Inflammatory macrophage treated with lipopolysaccharide for 4 hours (primary cell): ENCODE results near the gene SHKBP1.
"Not testable (repeated sequence)": the region's sequence is repeated elsewhere in the genome, so short reads cannot be mapped to it uniquely, and the experiment has no call there.

Experiments
- DNase-seq: peaks from one replicate; pipeline ENCODE4 v3.0.0-alpha.2; 2020

The SHKBP1 gene

DNA sequence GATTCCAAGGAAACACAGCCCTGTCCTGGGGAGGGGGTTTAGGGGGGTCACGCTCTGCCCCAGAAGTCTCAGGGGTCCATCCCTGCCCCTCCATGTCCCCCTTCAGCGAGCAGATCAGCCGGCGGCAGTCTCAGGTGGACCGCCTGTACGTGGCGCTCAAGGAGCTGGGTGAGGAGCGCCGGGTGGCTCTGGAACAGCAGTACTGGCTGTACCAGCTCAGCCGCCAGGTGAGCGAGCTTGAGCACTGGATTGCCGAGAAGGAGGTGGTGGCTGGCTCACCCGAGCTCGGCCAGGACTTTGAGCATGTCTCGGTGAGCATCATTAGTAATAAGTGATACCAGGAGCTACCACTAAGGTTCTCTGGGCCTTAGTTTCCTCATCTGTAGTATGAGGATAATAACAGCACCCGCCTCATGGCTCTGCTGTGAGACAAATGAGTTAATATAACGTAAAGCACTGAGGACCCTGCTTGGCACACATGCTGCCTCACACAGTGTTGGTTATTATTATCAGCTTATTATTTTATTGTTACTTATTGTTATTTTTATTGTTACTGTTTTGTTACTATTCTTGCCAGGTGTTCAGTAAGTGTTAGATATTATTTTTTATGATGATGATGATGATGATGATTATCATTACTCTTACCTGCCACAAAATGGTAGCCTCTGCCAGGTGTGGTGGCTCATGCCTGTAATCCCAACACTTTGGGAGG lies 20.5 kb upstream of the SHKBP1 start:
- DNase-seq = no peak

DNA sequence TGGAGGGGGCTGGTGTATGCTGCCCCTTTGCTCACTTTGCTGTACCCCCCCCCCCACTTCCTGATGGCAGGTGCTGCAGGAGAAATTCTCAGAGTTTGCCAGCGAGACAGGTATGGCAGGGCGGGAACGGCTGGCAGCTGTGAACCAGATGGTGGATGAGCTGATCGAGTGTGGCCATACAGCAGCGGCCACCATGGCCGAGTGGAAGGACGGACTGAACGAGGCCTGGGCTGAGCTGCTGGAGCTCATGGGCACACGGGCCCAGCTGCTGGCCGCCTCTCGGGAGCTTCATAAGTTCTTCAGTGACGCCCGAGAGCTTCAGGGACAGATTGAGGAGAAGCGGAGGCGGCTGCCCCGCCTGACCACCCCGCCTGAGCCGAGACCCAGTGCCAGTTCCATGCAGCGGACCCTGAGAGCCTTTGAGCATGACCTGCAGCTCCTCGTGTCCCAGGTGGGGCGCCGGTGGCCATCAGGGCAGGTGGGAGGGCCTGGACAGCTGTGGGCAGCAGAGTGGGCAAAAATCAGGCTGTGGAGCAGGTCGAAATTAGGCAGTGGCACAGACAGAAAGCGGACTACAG lies 19.6 kb upstream of the SHKBP1 start:
- DNase-seq = no peak

DNA sequence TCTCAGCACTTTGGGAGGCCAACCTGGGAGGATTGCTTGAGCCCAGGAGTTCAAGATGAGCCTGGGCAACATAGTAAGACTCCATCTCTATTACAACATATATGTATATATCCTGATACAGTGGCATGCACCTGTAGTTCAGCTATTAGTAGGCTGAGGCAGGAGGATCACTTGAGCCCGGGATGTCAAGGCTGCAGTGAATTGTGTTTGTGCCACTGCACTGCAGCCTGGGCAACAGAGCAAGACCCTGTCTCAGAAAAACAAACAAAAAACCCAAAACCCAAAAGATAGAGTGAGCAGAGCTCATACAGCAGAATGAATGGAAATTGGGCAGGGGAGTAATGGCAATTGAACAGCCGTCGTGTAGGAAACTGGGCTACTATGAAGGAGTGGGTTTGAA lies 17.3 kb upstream of the SHKBP1 start:
- DNase-seq = no peak

DNA sequence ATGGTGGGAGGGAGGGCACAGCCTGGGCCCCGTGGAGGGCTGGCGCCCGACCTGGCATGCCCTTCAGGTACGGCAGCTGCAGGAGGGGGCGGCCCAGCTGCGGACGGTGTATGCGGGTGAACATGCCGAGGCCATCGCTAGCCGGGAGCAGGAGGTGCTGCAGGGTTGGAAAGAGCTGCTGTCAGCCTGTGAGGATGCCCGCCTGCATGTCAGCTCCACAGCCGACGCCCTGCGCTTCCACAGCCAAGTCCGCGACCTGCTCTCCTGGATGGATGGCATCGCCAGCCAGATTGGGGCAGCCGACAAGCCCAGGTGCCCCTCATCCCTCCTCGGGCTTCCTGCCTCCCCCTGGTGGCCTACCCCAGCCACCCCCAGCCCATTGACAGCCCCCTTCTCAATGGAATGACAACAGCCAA lies 16.6 kb upstream of the SHKBP1 start:
- DNase-seq = no peak

DNA sequence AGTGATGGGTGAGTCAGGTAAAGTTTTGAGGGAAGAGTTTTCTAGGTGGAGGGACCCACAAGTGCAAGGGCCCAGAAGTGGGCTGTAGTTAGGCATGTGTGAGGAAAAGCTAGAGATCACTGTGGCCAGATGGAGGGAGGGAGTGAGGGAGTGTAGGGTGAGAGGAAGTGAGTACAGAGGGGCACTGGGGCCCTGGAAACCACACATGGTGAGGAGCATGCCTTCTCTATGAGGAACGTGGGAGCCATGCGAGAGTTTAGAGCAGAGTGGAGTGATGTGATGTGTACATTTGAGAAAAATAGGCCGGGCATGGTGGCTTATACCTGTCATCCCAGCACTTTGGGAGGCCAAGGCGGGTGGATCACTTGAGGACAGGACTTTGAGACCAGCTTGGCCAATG lies 14.7 kb upstream of the SHKBP1 start:
- DNase-seq = no peak

DNA sequence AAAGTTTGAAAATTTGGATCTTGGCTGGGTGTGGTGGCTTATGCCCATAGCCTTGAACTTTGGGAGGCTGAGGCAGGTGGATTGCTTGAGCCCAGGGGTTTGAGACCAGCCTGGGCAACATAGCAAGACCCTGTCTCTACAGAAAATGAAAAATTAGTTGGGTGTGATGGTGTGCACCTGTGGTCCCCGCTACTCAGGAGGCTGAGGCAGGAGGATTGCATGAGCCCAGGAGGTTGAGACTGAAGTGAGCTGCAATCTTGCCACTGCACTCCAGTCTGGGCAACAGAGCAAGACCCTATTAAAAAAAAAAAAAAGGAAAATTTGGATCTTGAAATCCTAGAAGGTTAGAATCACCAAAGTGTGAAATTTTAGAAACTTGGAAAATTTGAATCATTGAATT lies 12.1 kb upstream of the SHKBP1 start:
- not testable (repeated sequence) for DNase-seq

DNA sequence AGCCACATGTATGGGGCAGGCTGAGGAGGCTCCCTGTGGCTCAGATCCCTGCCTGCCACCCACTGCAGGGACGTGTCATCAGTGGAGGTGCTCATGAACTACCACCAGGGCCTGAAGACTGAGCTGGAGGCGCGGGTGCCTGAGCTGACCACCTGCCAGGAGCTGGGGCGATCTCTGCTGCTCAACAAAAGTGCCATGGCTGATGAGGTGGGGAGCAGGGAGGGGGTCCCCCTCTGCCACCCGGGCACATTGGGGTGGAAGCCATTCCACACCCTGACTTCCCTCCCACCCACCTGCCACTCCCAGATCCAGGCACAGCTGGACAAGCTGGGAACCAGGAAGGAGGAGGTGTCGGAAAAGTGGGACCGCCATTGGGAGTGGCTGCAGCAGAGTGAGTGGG lies 11.3 kb upstream of the SHKBP1 start:
- no peak for DNase-seq

DNA sequence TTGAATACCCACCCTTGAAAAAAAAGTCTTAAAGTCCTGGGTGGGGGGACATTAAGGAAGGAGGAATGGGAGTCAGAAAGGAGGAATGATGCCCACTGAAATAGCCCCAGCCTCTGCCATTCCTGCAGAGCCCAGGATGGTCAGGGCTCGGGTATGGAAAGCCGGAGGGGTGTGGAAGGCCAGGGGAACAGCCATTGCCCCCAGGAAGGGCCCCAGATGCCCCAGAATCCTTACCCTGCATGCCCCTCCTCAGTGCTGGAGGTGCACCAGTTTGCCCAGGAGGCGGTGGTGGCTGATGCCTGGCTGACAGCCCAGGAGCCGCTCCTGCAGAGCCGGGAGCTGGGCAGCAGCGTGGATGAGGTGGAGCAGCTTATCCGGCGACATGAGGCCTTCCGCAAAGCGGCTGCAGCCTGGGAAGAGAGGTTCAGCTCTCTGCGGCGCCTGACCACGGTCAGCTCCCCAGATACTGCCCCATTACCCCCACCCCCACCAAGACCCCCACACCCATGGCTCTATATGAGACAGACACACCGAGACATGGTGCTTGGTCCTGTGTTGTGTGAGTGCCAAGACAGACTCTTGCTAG lies 10.7 kb upstream of the SHKBP1 start:
- DNase-seq = no peak

DNA sequence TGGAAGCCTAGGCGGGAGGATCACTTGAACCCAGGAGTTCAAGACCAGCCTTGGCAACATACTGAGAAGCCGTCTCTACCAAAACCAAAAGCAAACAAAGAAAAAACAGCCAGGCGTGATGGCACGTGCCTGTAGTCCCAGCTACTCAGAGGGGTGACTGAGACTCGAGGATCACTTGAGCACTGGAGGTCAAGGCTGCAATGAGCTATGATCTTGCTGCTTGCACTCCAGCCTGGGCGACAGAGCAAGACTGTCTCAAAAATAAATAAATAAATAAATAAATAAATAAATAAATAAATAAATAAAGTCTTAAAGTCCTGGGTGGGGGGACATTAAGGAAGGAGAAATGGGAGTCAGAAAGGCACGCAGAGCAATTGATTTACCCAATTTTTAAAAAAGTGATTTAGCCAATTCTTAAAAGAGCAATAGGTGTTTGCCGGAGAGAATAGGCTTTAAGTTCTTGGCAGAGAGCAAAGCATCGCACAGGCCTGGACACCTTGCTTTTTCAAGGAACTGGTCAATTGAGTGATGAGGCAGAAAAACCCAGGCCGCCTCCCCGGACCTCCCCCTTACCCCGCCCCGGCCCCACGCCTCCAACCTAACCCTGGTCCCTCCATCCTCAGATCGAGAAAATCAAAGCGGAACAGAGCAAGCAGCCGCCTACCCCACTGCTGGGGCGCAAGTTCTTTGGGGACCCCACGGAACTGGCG lies 9.5 kb upstream of the SHKBP1 start:
- DNase-seq = peak; percentile 26

DNA sequence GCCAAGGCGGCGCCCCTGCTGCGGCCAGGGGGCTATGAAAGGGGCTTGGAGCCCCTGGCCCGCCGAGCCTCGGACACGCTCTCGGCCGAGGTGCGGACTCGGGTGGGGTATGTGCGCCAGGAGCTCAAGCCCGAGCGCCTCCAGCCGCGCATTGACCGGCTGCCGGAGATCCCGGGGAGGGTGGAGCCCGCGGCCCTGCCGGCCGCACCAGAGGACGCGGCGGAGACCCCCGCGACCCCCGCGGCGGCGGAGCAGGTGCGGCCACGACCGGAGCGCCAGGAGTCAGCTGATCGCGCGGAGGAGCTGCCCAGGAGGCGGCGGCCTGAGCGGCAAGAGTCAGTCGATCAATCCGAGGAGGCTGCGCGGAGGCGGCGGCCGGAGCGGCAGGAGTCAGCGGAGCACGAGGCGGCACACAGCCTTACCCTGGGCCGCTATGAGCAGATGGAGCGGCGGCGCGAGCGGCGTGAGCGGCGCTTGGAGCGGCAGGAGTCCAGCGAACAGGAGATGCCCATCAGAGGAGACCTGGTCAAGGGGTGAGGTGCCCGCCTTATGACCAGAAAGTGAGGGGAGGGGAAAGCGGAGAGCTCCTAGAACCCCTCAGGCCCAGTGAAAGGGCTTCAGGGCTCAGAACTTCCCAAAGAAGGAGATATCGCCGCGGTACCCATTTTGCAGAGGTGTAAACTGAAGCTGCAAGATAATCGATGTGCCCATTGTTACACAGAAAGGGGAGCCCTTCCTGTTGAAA lies 8.8 kb upstream of the SHKBP1 start:
- no peak for DNase-seq

DNA sequence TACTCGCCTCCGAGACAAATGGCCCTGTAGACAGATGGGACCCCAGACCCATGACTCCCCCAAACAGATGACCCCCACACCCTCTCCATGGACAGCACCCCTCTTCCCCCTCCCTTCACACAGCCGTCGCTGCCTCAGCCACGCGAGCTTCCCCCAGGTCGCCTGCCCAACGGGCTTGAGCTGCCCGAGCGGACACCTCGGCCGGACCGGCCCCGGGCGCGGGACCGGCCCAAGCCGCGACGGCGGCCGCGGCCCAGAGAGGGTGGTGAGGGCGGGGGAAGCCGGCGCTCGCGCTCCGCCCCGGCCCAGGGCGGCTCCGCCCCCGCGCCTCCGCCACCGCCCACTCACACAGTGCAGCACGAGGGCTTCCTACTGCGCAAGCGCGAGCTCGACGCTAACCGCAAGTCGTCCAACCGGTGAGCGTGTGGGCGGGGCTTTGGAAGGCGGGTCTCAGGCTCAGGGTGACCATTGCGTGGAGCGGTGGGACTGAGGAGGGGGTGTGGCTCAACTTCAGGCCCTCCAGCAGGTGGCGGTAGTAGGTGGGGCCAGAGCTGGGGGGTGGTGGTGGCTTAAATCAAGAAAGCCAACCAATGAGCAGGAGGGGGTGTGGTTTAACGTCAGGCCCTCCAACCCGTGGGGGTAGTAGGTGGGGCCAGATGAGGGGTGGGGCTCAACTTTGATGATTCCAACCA lies 6.2 kb upstream of the SHKBP1 start:
- peak; percentile 99 for DNase-seq

DNA sequence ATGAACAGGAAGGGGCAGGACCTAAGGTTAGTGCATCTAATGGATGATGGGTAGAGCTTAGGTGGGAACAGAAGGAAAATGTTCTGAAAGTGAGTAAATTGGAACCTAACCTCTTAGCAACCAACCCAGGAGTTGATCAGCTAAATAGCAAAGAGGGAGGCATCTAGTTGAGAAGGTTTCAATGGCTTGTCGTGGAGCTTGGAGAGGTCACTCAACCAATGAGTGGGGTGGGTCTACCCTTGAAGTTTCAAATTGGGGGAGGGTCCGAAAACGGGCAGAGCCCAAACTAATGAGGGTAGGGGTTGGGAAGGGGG lies 5.7 kb upstream of the SHKBP1 start:
- DNase-seq = no peak

DNA sequence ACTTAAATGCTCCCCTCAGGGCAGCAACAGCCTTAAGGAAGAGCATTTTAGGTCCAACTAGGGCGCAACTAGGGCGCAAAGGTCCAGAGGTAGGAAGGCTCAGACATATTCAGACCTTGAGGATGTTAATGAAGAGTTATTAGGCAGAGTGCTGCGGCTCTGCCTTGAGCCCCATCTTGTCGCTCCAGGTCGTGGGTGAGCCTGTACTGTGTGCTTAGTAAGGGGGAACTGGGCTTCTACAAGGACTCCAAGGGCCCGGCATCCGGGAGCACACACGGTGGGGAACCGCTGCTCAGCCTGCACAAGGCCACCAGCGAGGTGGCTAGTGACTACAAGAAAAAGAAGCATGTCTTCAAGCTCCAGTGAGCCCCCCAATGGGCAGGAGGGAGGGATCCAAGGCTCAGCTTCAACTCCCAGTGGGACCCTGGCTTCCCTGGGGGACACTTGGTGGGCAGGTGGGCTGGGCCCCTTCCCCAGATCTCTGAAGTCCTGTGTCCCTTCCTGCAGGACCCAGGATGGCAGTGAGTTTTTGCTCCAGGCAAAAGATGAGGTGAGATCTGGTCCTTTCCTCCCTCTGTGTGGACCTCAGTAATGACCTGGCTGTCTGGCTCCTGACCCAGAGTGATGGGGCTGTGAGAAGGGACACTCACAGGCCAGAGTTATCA lies 4.7 kb upstream of the SHKBP1 start:
- DNase-seq = no peak

DNA sequence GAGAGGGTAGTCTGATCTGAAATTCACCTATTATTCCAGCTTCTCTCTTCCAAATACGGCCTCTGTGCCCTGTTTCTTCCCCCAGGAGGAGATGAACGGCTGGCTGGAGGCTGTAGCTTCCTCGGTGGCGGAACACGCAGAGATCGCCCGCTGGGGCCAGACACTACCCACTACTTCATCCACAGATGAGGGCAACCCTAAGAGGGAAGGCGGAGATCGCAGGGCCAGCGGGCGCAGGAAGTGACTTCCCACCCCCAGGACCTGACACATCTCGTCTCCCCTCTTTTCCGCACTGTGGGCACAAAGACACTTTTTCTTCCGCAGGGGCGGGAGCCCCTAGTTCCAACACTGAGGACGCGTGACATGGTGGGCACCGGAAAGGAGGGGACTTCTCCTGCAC lies 1.3 kb upstream of the SHKBP1 start:
- DNase-seq = no peak

DNA sequence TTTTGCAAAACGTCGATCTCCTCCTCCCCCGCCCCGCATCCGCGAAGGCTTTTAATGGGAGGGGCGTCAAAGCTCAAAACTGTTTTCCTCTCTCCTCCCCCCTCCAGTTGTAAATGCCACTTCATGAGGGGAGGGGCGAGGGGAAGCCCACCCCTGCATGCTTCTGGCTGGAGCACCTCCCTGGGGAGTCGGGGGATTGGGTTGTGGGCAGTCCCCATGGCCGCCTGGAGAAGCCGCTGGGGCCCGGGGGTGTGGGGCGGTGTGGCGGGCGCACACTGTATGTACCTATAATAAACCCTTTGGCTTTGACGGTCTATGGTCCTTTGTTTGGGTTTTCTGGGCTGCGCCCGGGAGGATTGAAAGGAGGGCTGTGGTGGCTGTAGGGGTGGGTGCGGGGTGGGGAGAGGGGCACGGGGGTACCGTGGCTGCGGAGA lies 505 bp upstream of the SHKBP1 start:
- no peak for DNase-seq

DNA sequence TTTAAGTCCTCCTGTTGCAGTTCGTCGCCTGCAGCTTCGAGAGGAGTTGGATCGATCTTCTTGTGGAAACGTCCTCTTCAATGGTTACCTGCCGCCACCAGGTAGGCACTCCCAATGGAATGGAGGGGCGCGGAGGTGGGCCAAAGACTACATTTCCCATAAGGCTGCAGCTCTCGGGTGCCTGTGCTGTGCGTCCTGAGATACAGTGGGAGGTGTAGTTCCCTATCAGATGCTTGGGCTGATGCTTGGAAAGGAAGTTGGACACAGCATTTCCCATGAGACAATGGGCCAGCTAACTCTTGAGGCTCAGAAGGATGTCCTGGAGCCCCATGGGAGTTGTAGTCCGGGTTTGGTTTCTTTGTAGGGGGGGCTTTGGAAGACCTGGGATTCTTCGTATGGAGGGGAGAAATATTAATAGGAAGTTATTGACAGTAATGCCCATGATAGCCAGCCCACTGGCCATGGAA lies 1.8 kb downstream of the SHKBP1 start:
- peak; percentile 87 for DNase-seq

DNA sequence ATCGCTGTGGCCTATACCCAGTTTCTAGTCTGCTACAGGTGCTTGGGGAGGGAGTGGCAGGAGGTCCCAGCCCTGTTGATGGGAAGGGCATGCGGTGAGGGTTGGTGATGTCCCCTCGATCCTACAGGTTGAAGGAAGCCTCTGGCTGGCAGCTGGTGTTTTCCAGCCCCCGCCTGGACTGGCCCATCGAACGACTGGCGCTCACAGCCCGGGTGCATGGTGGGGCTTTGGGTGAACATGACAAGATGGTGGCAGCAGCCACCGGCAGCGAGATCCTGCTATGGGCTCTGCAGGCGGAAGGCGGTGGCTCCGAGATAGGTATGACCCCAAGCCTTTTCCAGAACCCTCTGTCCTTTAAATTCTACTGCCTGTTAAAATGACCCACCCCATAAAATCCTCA lies 3.9 kb downstream of the SHKBP1 start:
- DNase-seq = no peak

DNA sequence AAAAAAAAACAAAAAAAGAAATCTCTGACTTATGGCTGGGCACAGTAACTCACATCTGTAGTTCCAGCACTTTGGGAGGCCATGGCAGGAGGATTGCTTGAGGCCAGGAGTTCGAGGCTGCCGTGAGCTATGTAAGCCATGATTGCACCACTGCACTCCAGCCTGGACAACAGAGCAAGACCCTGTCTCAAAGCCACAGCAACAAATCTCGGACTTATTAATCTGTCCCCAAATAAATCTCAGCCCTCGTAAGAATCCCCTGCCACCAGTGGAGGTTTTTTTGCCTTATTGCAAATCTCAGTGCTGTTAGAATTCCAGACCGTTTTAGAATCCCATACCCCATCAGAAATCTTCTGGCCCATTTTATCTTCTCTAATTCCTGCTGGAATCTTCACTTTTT lies 4.9 kb downstream of the SHKBP1 start:
- no peak for DNase-seq

DNA sequence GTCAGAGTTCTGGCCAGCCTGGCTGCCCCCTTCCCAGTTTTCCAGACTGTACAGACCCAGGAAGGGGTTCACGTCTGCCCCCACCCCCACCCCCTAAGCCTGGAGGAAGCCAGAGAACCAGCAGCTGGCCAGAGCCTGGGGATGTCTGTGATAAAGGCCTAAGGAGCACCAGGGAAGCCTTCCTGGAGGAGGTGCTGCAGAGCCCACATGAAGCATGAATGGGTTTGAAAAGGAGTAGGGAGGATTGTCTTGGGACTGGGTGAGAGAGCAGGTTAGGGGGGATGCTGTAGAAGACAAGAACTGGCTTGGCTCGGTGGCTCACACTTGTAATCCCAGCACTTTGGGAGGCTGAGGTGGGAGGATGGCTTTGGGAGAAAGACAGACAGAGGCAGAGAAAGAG lies 5.8 kb downstream of the SHKBP1 start:
- DNase-seq = no peak

DNA sequence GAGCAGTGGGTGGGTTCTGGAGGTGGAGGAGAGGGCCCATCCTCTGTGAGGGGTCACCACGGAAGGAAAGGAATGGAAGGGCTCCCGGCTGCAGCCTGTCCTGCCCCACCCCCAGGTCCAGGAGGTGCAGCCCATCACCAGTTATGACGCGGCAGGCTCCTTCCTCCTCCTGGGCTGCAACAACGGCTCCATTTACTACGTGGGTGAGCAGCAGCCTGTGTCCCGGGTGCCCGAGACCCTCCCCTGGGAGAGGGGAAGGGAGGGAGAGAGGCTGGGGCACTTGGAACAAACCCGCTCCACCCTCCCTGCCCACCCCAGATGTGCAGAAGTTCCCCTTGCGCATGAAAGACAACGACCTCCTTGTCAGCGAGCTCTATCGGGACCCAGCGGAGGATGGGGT lies 6.6 kb downstream of the SHKBP1 start:
- DNase-seq = no peak

DNA sequence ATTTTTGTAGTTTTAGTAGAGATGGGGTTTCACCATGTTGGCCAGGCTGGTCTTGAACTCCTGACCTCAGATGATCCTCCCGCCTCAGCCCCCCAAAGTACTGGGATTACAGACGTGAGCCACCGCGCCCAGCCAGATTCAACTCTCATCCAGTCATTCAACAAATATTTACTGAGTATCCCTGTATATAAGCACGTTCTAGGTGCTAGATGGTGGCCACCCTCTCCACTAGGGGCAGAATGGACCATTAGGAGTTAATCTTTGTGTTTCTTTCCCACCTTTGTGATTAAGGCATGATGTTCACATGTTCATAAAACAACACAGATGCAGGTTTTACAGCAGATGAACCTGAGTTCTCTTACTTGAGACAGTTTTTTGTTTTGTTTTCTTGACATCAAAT lies 7.3 kb downstream of the SHKBP1 start:
- DNase-seq = no peak
